Liver (tissue), 9 donors: Measurements from ENCODE around the gene LHFPL2. TPM values are rescaled to one million over a fixed set of nuclear protein-coding genes. Genes with fewer than 3 reads are reported as not detected.

ENCODE experiments used
- DNase-seq: peaks from one replicate; pipeline ENCODE4 v3.0.0-alpha.2; 2017; ENCODE audit warnings: low spot score
- H3K27ac ChIP-seq, 2 donors: one replicate each; pipeline ENCODE4 v1.7.0; 2013; ENCODE audit warnings: inconsistent platforms in 2 of 2, low read length in 2 of 2, control low read depth in 1 of 2, low read depth in 1 of 2, mild to moderate bottlenecking in 1 of 2
- H3K27me3 ChIP-seq, 4 donors: one replicate each; pipeline versions ENCODE4 v1.6.1 to v1.7.0; 2013; ENCODE audit warnings: low read length in 3 of 4, inconsistent platforms in 1 of 4, mild to moderate bottlenecking in 1 of 4, moderate library complexity in 1 of 4; ENCODE audit not compliant: control insufficient read depth in 4 of 4, insufficient read depth in 4 of 4
- H3K36me3 ChIP-seq, 4 donors: one replicate each; pipeline versions ENCODE4 v1.6.1 to v1.7.0; 2013; ENCODE audit warnings: low read length in 3 of 4, mild to moderate bottlenecking in 3 of 4, low read depth in 1 of 4, moderate library complexity in 1 of 4; ENCODE audit not compliant: control insufficient read depth in 4 of 4, insufficient read depth in 3 of 4
- H3K4me1 ChIP-seq, 4 donors: one replicate each; pipeline versions ENCODE4 v1.6.1 to v1.7.0; 2013; ENCODE audit warnings: low read length in 3 of 4, mild to moderate bottlenecking in 3 of 4, moderate library complexity in 1 of 4; ENCODE audit not compliant: control insufficient read depth in 4 of 4, insufficient read depth in 4 of 4
- H3K4me3 ChIP-seq, 3 donors: one replicate each; pipeline versions ENCODE4 v1.6.1 to v1.7.0; 2013; ENCODE audit warnings: low read length in 3 of 3, control low read depth in 1 of 3, low read depth in 1 of 3, mild to moderate bottlenecking in 1 of 3
- H3K9ac ChIP-seq, 2 donors: one replicate each; pipeline ENCODE4 v1.7.0; 2013; ENCODE audit warnings: low read length in 2 of 2, mild to moderate bottlenecking in 2 of 2, moderate library complexity in 2 of 2, control low read depth in 1 of 2, low read depth in 1 of 2
- H3K9me3 ChIP-seq, 4 donors: one replicate each; pipeline versions ENCODE4 v1.6.1 to v1.7.0; 2013; ENCODE audit warnings: low read length in 3 of 4; ENCODE audit not compliant: control insufficient read depth in 4 of 4
- GABPA ChIP-seq, 2 donors: IDR thresholded peaks in 1 of 2; conservative IDR thresholded peaks in 1 of 2; 2 replicates each; pipeline ENCODE4 v1.6.1; 2016; ENCODE audit warnings: antibody characterized with exemption in 2 of 2, mild to moderate bottlenecking in 1 of 2, moderate library complexity in 1 of 2
- HNF4A ChIP-seq, 2 donors: conservative IDR thresholded peaks; 2 replicates each; pipeline ENCODE4 v1.6.1; 2016; ENCODE audit warnings: antibody characterized with exemption in 2 of 2, mild to moderate bottlenecking in 2 of 2
- HNF4G ChIP-seq: IDR thresholded peaks from 2 replicates; pipeline ENCODE4 v1.6.1; 2016; ENCODE audit warnings: antibody characterized with exemption
- JUND ChIP-seq, 2 donors: IDR thresholded peaks; 2 replicates each; pipeline ENCODE4 v1.6.1; 2016; ENCODE audit warnings: antibody characterized with exemption in 2 of 2
- NR2F2 ChIP-seq: IDR thresholded peaks from 2 replicates; pipeline ENCODE4 v1.6.1; 2016; ENCODE audit warnings: antibody characterized with exemption
- RAD21 ChIP-seq, 2 donors: IDR thresholded peaks; 2 replicates each; pipeline ENCODE4 v1.6.1; 2016; ENCODE audit warnings: antibody characterized with exemption in 2 of 2, mild to moderate bottlenecking in 2 of 2
- RXRA ChIP-seq, 2 donors: IDR thresholded peaks; 2 replicates each; pipeline ENCODE4 v1.6.1; 2017 to 2018; ENCODE audit warnings: antibody characterized with exemption in 2 of 2, mild to moderate bottlenecking in 1 of 2
- TAF1 ChIP-seq: conservative IDR thresholded peaks from 2 replicates; pipeline ENCODE4 v1.6.1; 2016; ENCODE audit warnings: antibody characterized with exemption, mild to moderate bottlenecking
- WGBS: extraction: QIAGEN DNeasy Blood & Tissue Kit; methylation state at CpG from one replicate; pipeline ENCODE4 v1.1.7; 2013; 5-methylcytosine and 5-hydroxymethylcytosine counted together
- polyA plus RNA-seq, 2 donors: library from polyadenylated mRNA; stranded (reverse) in 1 of 2; unstranded in 1 of 2; fragments of 200-250 nt in 1 of 2; fragments of >200 nt in 1 of 2; fragmentation: Nextera tagmentation in 1 of 2; extraction: Ambion mirVana in 1 of 2; gene quantifications; one replicate each; pipeline versions ENCODE4 v1.2.1 to v1.2.3, GENCODE V29; 2013 to 2015
- total RNA-seq, 2 donors: library from RNA; depleted of rRNA; stranded (reverse); fragments of >200 nt; gene quantifications; one replicate each; pipeline ENCODE4 v1.2.3, GENCODE V29; 2014
- TF ChIP-seq, protein P1 (sequence below): fragments of 150-350 bp; IDR thresholded peaks from 2 replicates; pipeline ENCODE4 v1.5.1; 2017; ENCODE audit warnings: improper control_type of control experiment, low read depth, low read length; ENCODE audit not compliant: missing input control
- TF ChIP-seq, protein P2 (sequence below): IDR thresholded peaks from 2 replicates; pipeline ENCODE4 v1.6.1; 2016; ENCODE audit warnings: antibody characterized with exemption
- TF ChIP-seq, protein P3 (sequence below): IDR thresholded peaks from 2 replicates; pipeline ENCODE4 v1.6.1; 2016; ENCODE audit warnings: antibody characterized with exemption, mild to moderate bottlenecking
- donor health status: healthy.
- donor health status: healthy.
- donor health status: healthy.
- donor health status: healthy.
- donor health status: healthy.

LHFPL2 gene
- total and polyA plus RNA-seq, 4 donors, result 1.6 to 9.4 (median 5.6) TPM

DNA sequence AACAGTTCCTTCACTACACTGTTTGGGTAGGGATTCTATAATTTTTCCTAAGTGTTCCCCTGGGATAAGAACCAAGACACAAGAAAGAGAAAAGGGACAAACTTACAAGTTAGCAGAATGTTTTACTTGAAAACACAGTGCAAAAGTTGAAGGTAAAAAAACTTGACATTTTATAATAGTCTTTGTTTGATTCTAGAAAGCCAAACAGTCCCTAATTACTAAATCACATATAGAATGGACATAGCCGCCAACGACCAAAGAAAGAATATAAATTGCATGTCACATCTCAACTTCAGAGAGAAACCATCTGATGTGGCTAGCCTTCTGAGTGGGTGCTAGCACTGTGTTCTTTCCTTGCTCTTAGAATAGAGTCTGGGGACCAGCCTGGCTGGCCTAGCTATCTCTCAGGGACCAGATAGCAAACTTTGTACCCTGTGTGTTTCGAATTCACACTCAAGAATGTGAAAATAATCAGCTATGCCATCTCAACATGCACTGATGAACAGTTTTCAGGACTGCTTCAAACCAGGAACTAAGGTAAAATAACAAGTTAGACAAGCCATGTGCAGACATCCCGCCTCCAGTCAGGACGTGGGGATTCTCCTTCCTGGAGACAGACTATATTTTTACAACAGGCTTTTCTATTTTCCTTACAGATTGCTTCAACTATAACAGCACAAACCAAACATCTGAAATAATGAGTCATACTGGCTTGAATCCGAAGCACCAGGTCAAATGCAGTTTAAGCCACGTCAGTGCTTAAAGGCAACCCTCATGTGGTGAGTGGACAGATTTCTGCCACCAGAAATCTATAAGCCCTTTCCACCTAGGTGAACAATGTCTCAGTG lies 53.7 kb downstream of the LHFPL2 start:
- no peaks in the 10 kb centered on the region for H3K27me3 ChIP-seq
- H3K4me1 ChIP-seq, result no peaks in the 10 kb centered on the region
- H3K36me3 ChIP-seq, result no peaks in the 10 kb centered on the region
- no peak overlapping the region for H3K9ac ChIP-seq
- WGBS, result 69% methylated on average over 7 of the region's 7 CpGs
- H3K27ac ChIP-seq, result peak overlapping the region; percentile 7 to 19
- no peak overlapping the region for H3K4me3 ChIP-seq
- no peak for DNase-seq
- TF ChIP-seq HNF4G (no peak), TAF1 (no peak), GABPA (IDR thresholded peaks at IDR 0.05 in 1 of 2, conservative IDR thresholded peaks at IDR 0.05 in 1 of 2) (no peak), JUND (IDR thresholded peaks at IDR 0.05) (peak; percentile 55 to 76)
- TF ChIP-seq, protein P1, sequence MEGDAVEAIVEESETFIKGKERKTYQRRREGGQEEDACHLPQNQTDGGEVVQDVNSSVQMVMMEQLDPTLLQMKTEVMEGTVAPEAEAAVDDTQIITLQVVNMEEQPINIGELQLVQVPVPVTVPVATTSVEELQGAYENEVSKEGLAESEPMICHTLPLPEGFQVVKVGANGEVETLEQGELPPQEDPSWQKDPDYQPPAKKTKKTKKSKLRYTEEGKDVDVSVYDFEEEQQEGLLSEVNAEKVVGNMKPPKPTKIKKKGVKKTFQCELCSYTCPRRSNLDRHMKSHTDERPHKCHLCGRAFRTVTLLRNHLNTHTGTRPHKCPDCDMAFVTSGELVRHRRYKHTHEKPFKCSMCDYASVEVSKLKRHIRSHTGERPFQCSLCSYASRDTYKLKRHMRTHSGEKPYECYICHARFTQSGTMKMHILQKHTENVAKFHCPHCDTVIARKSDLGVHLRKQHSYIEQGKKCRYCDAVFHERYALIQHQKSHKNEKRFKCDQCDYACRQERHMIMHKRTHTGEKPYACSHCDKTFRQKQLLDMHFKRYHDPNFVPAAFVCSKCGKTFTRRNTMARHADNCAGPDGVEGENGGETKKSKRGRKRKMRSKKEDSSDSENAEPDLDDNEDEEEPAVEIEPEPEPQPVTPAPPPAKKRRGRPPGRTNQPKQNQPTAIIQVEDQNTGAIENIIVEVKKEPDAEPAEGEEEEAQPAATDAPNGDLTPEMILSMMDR, result no peak
- TF ChIP-seq, protein P2, sequence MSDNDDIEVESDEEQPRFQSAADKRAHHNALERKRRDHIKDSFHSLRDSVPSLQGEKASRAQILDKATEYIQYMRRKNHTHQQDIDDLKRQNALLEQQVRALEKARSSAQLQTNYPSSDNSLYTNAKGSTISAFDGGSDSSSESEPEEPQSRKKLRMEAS, result no peak
- TF ChIP-seq, protein P3, sequence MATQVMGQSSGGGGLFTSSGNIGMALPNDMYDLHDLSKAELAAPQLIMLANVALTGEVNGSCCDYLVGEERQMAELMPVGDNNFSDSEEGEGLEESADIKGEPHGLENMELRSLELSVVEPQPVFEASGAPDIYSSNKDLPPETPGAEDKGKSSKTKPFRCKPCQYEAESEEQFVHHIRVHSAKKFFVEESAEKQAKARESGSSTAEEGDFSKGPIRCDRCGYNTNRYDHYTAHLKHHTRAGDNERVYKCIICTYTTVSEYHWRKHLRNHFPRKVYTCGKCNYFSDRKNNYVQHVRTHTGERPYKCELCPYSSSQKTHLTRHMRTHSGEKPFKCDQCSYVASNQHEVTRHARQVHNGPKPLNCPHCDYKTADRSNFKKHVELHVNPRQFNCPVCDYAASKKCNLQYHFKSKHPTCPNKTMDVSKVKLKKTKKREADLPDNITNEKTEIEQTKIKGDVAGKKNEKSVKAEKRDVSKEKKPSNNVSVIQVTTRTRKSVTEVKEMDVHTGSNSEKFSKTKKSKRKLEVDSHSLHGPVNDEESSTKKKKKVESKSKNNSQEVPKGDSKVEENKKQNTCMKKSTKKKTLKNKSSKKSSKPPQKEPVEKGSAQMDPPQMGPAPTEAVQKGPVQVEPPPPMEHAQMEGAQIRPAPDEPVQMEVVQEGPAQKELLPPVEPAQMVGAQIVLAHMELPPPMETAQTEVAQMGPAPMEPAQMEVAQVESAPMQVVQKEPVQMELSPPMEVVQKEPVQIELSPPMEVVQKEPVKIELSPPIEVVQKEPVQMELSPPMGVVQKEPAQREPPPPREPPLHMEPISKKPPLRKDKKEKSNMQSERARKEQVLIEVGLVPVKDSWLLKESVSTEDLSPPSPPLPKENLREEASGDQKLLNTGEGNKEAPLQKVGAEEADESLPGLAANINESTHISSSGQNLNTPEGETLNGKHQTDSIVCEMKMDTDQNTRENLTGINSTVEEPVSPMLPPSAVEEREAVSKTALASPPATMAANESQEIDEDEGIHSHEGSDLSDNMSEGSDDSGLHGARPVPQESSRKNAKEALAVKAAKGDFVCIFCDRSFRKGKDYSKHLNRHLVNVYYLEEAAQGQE, result no peak
- no peaks in the 10 kb centered on the region for H3K9me3 ChIP-seq

DNA sequence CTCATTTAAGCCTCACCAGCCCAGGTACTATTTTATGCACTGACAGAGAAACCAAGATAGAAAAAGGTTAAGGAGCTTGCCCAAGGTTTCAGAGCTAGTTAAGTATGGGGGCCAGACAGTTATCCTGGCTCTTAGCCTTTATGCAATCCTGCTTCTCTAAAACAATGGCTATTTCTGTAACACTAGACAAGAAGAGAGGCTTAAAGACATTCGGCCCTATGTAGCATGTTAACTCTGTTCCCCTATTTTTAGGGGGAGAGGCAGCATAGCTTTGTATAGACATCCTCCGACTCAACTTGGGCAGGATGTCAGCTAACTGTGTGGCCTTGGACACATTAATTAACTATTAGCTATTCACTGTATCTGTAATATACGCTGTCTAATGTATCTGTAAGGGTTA lies 54.6 kb downstream of the LHFPL2 start:
- no peak for DNase-seq
- Histone ChIP-seq H3K4me1 (no peaks in the 10 kb centered on the region), H3K27me3 (no peaks in the 10 kb centered on the region), H3K9ac (no peak overlapping the region), H3K9me3 (no peaks in the 10 kb centered on the region), H3K36me3 (no peaks in the 10 kb centered on the region), H3K4me3 (no peak overlapping the region), H3K27ac (no peak overlapping the region)
- TF ChIP-seq, protein P3, result no peak
- TF ChIP-seq RAD21 (IDR thresholded peaks at IDR 0.05), result no peak
- no peak for TF ChIP-seq HNF4G
- no peak for TF ChIP-seq HNF4A (conservative IDR thresholded peaks at IDR 0.05)
- TF ChIP-seq RXRA (IDR thresholded peaks at IDR 0.05), result no peak
- no peak for TF ChIP-seq GABPA (IDR thresholded peaks at IDR 0.05 in 1 of 2, conservative IDR thresholded peaks at IDR 0.05 in 1 of 2)
- TF ChIP-seq NR2F2, result no peak
- 62% methylated on average over 3 of the region's 3 CpGs for WGBS
